Right lobe of liver (tissue), 4 donors: ENCODE measurements around the gene GPR84.

Source experiments
- POLR2A ChIP-seq: fragments of 450-650 bp; IDR thresholded peaks from one replicate; pipeline ENCODE4 v1.6.1; 2017; ENCODE audit warnings: antibody characterized with exemption, mild to moderate bottlenecking
- TF ChIP-seq, protein P1 (sequence below), 4 donors: fragments of 200-600 bp in 3 of 4; fragments of 450-650 bp in 1 of 4; IDR thresholded peaks; one replicate each; pipeline versions ENCODE4 v1.5.1 to v1.8.0; 2016 to 2022; ENCODE audit warnings: antibody characterized with exemption in 4 of 4, mild to moderate bottlenecking in 2 of 4
- donor health status: DM: no; HTN: no; CAD: no.
- donor health status: DM: no; HTN: no; CAD: no.
- donor health status: DM: no; HTN: yes; CAD: no.

DNA sequence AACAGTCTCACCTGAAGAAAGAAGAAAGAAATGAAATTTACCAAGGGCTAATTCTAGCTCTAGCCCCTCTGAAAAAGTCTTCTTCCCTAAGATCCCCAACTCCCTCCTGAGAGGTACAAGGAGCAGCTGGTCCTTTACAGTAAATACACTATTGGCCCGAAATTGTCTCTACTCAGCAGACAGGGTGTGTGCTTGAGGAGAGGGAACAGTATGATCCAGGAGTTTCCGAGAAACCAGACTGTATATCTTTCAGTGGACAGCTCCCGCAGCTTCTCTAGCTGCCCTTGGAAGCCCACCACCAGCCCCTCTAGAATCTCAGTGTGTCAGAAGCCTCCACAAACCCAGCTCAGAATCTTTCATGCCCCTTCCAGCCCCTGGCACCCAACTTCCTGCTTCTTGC is 8.1 kb downstream of the GPR84 start:
- TF ChIP-seq, protein P1, sequence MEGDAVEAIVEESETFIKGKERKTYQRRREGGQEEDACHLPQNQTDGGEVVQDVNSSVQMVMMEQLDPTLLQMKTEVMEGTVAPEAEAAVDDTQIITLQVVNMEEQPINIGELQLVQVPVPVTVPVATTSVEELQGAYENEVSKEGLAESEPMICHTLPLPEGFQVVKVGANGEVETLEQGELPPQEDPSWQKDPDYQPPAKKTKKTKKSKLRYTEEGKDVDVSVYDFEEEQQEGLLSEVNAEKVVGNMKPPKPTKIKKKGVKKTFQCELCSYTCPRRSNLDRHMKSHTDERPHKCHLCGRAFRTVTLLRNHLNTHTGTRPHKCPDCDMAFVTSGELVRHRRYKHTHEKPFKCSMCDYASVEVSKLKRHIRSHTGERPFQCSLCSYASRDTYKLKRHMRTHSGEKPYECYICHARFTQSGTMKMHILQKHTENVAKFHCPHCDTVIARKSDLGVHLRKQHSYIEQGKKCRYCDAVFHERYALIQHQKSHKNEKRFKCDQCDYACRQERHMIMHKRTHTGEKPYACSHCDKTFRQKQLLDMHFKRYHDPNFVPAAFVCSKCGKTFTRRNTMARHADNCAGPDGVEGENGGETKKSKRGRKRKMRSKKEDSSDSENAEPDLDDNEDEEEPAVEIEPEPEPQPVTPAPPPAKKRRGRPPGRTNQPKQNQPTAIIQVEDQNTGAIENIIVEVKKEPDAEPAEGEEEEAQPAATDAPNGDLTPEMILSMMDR (IDR thresholded peaks at IDR 0.05) = no peak
- TF ChIP-seq POLR2A = no peak
